NCI-H774 (cell line): Measurements from ENCODE around the gene HSD3B7.

Source experiments
- DNase-seq: peaks from one replicate; lab custom pipeline; 2025; lab: John Stamatoyannopoulos, UW

The HSD3B7 gene

GRCh38 chr16:31029272-31029671 lies 44.3 kb downstream of the HSD3B7 start:
- no peak for DNase-seq

- no peak for DNase-seq
These were observed 46.3 kb downstream of the HSD3B7 start for GRCh38 chr16:31031276-31031675.

- DNase-seq: peak; percentile 94
These were observed 48.0 kb downstream of the HSD3B7 start, which contains the start of gene STX4 for GRCh38 chr16:31032736-31033708. TSS of gene STX4 (plus strand) at chr16:31033558. CDS start at chr16:31033806, 248 bp downstream.

GRCh38 chr16:31033709-31034492 lies 48.9 kb downstream of the HSD3B7 start:
- peak; percentile 66 for DNase-seq

GRCh38 chr16:31036691-31037090 lies 51.7 kb downstream of the HSD3B7 start:
- DNase-seq: no peak
